ENCODE data around the gene ADAT2.

ADAT2 gene

GRCh38 chr6:143419526-143419925 lies 31.0 kb downstream of the ADAT2 start:
- H3K4me1 Mint-ChIP-seq = no peaks in the 10 kb centered on the region
- peaks cover 4 to 15% of the 10 kb centered on the region in 2 donors for H3K36me3 Mint-ChIP-seq
- DNase-seq (no peak), ATAC-seq (replicated peaks) (no peak)
- no peaks in the 10 kb centered on the region for H3K9me3 Mint-ChIP-seq
- no peaks in the 10 kb centered on the region for H3K27me3 Mint-ChIP-seq
- no peak overlapping the region for H3K27ac Mint-ChIP-seq
- no peak overlapping the region for H3K4me3 Mint-ChIP-seq

GRCh38 chr6:143414769-143415168 lies 35.7 kb downstream of the ADAT2 start:
- H3K4me3 Mint-ChIP-seq = no peak overlapping the region
- H3K9me3 Mint-ChIP-seq = no peaks in the 10 kb centered on the region
- ATAC-seq (replicated peaks) (no peak), DNase-seq (no peak)
- peaks cover 2 to 7% of the 10 kb centered on the region in 2 donors for H3K36me3 Mint-ChIP-seq
- no peak overlapping the region for H3K27ac Mint-ChIP-seq
- no peaks in the 10 kb centered on the region for H3K4me1 Mint-ChIP-seq
- no peaks in the 10 kb centered on the region for H3K27me3 Mint-ChIP-seq

GRCh38 chr6:143410859-143411270 lies 39.6 kb downstream of the ADAT2 start:
- Mint-ChIP-seq H3K4me1 (no peaks in the 10 kb centered on the region), H3K9me3 (peaks cover 0 to 1% of the 10 kb centered on the region in 2 donors), H3K36me3 (peaks cover 2 to 3% of the 10 kb centered on the region in 2 donors), H3K27ac (no peak overlapping the region), H3K4me3 (no peak overlapping the region), H3K27me3 (peaks cover 0 to 5% of the 10 kb centered on the region in 2 donors)
- DNase-seq (no peak), ATAC-seq (replicated peaks) (no peak)

- H3K27me3 Mint-ChIP-seq = peaks cover 0 to 5% of the 10 kb centered on the region in 2 donors
- H3K4me1 Mint-ChIP-seq = no peaks in the 10 kb centered on the region
- DNase-seq (no peak), ATAC-seq (replicated peaks) (no peak)
- H3K9me3 Mint-ChIP-seq = peaks cover 0 to 1% of the 10 kb centered on the region in 2 donors
- no peaks in the 10 kb centered on the region for H3K36me3 Mint-ChIP-seq
- no peak overlapping the region for H3K27ac Mint-ChIP-seq
- no peak overlapping the region for H3K4me3 Mint-ChIP-seq
Measured at GRCh38 chr6:143408787-143409162, 41.7 kb downstream of the ADAT2 start.

GRCh38 chr6:143408151-143408786 lies 42.2 kb downstream of the ADAT2 start:
- H3K27me3 Mint-ChIP-seq = peaks cover 0 to 5% of the 10 kb centered on the region in 2 donors
- no peak overlapping the region for H3K4me3 Mint-ChIP-seq
- H3K27ac Mint-ChIP-seq = no peak overlapping the region
- H3K4me1 Mint-ChIP-seq = no peaks in the 10 kb centered on the region
- ATAC-seq (replicated peaks) = no peak
- no peak for DNase-seq
- H3K36me3 Mint-ChIP-seq = no peaks in the 10 kb centered on the region
- peaks cover 0 to 1% of the 10 kb centered on the region in 2 donors for H3K9me3 Mint-ChIP-seq

- H3K27me3 Mint-ChIP-seq = peaks cover 0 to 5% of the 10 kb centered on the region in 2 donors
- DNase-seq (no peak), ATAC-seq (replicated peaks) (no peak)
- H3K9me3 Mint-ChIP-seq = peaks cover 0 to 1% of the 10 kb centered on the region in 2 donors
- peaks cover 0 to under 1% of the 10 kb centered on the region in 2 donors for H3K4me1 Mint-ChIP-seq
- no peak overlapping the region for H3K4me3 Mint-ChIP-seq
- no peaks in the 10 kb centered on the region for H3K36me3 Mint-ChIP-seq
- H3K27ac Mint-ChIP-seq = no peak overlapping the region
Measured at GRCh38 chr6:143406673-143407072, 43.8 kb downstream of the ADAT2 start.

GRCh38 chr6:143405373-143406154 lies 44.9 kb downstream of the ADAT2 start:
- Mint-ChIP-seq H3K9me3 (peaks cover 0 to 1% of the 10 kb centered on the region in 2 donors), H3K4me3 (no peak overlapping the region), H3K27me3 (peaks cover 0 to 5% of the 10 kb centered on the region in 2 donors), H3K36me3 (no peaks in the 10 kb centered on the region), H3K4me1 (peaks cover 7 to 8% of the 10 kb centered on the region in 2 donors), H3K27ac (no peak overlapping the region)
- DNase-seq (no peak), ATAC-seq (replicated peaks) (no peak)

- DNase-seq = no peak
- Mint-ChIP-seq H3K27ac (no peak overlapping the region), H3K4me3 (no peak overlapping the region), H3K9me3 (no peaks in the 10 kb centered on the region), H3K36me3 (no peaks in the 10 kb centered on the region), H3K27me3 (peaks cover 0 to 5% of the 10 kb centered on the region in 2 donors), H3K4me1 (peaks cover 9 to 10% of the 10 kb centered on the region in 2 donors)
- no peak for ATAC-seq (replicated peaks)
Measured at GRCh38 chr6:143402721-143403336, 47.7 kb downstream of the ADAT2 start.

GRCh38 chr6:143401636-143402370 lies 48.7 kb downstream of the ADAT2 start:
- Mint-ChIP-seq H3K4me3 (no peak overlapping the region), H3K27me3 (no peaks in the 10 kb centered on the region), H3K9me3 (no peaks in the 10 kb centered on the region), H3K27ac (no peak overlapping the region), H3K4me1 (peaks cover 9 to 10% of the 10 kb centered on the region in 2 donors), H3K36me3 (no peaks in the 10 kb centered on the region)
- DNase-seq (no peak), ATAC-seq (replicated peaks) (no peak)

GRCh38 chr6:143401068-143401446 lies 49.4 kb downstream of the ADAT2 start:
- Mint-ChIP-seq H3K27ac (no peak overlapping the region), H3K36me3 (no peaks in the 10 kb centered on the region), H3K4me1 (peaks cover 9 to 10% of the 10 kb centered on the region in 2 donors), H3K9me3 (no peaks in the 10 kb centered on the region), H3K4me3 (no peak overlapping the region), H3K27me3 (no peaks in the 10 kb centered on the region)
- DNase-seq (no peak), ATAC-seq (replicated peaks) (peak in 1 of 2 donors; percentile 8)

GRCh38 chr6:143400258-143401067 lies 50.0 kb downstream of the ADAT2 start:
- DNase-seq = peak; percentile 9
- Mint-ChIP-seq H3K4me1 (peaks cover 9 to 10% of the 10 kb centered on the region in 2 donors), H3K9me3 (no peaks in the 10 kb centered on the region), H3K36me3 (no peaks in the 10 kb centered on the region), H3K27me3 (no peaks in the 10 kb centered on the region), H3K27ac (no peak overlapping the region), H3K4me3 (no peak overlapping the region)
- ATAC-seq (replicated peaks) = peak; percentile 48 to 84

- no peak overlapping the region for H3K27ac Mint-ChIP-seq
- no peak overlapping the region for H3K4me3 Mint-ChIP-seq
- no peaks in the 10 kb centered on the region for H3K36me3 Mint-ChIP-seq
- H3K27me3 Mint-ChIP-seq = no peaks in the 10 kb centered on the region
- no peak for ATAC-seq (replicated peaks)
- H3K9me3 Mint-ChIP-seq = no peaks in the 10 kb centered on the region
- no peak for DNase-seq
- peaks cover 9 to 10% of the 10 kb centered on the region in 2 donors for H3K4me1 Mint-ChIP-seq
Measured at GRCh38 chr6:143399775-143400174, 50.7 kb downstream of the ADAT2 start.

- Mint-ChIP-seq H3K4me1 (peaks cover 9 to 10% of the 10 kb centered on the region in 2 donors), H3K9me3 (no peaks in the 10 kb centered on the region), H3K27ac (no peak overlapping the region), H3K4me3 (no peak overlapping the region), H3K27me3 (no peaks in the 10 kb centered on the region), H3K36me3 (no peaks in the 10 kb centered on the region)
- DNase-seq (no peak), ATAC-seq (replicated peaks) (no peak)
Measured at GRCh38 chr6:143399176-143399575, 51.3 kb downstream of the ADAT2 start.
